Neural progenitor cell (in vitro differentiated cells): ENCODE measurements around the gene CCDC183. TPM values are rescaled to one million over a fixed set of nuclear protein-coding genes. Genes with fewer than 3 reads are reported as not detected.
"Not testable (repeated sequence)": the region's sequence is repeated elsewhere in the genome, so short reads cannot be mapped to it uniquely, and the experiment has no call there.

Experiments
- DNase-seq: peaks from one replicate; pipeline ENCODE4 v3.0.0-alpha.2; 2016; ENCODE audit warnings: low spot score
- H2AFZ ChIP-seq: fragments of 200-600 bp; sonication (generic); replicated peaks from 2 replicates; pipeline ENCODE4 v1.6.1; 2016; ENCODE audit warnings: antibody characterized with exemption
- H3F3A ChIP-seq: fragments of 200-600 bp; sonication (generic); 2 replicates; pipeline ENCODE4 v1.6.1; 2016; ENCODE audit warnings: antibody characterized with exemption, low read depth
- H3K27ac ChIP-seq: fragments of 200-600 bp; sonication (generic); 2 replicates; pipeline ENCODE4 v1.5.1; 2016; ENCODE audit warnings: mild to moderate bottlenecking
- H3K27me3 ChIP-seq: fragments of 200-600 bp; sonication (generic); 2 replicates; pipeline ENCODE4 v1.6.1; 2016; ENCODE audit warnings: mild to moderate bottlenecking, moderate library complexity
- H3K36me3 ChIP-seq: fragments of 200-600 bp; sonication (generic); 2 replicates; pipeline ENCODE4 v1.5.1; 2016
- H3K4me1 ChIP-seq: fragments of 200-600 bp; sonication (generic); 2 replicates; pipeline ENCODE4 v1.6.1; 2016; ENCODE audit warnings: mixed run types
- H3K4me2 ChIP-seq: fragments of 200-600 bp; sonication (generic); 2 replicates; pipeline ENCODE4 v1.6.1; 2016
- H3K4me3 ChIP-seq: fragments of 200-600 bp; sonication (generic); 2 replicates; pipeline ENCODE4 v1.5.1; 2016
- H3K79me2 ChIP-seq: fragments of 200-600 bp; sonication (generic); 2 replicates; pipeline ENCODE4 v1.6.1; 2016; ENCODE audit warnings: low read depth
- H3K9ac ChIP-seq: fragments of 200-600 bp; sonication (generic); 2 replicates; pipeline ENCODE4 v1.6.1; 2016
- H3K9me3 ChIP-seq: fragments of 200-600 bp; sonication (generic); 2 replicates; pipeline ENCODE4 v1.5.1; 2016; ENCODE audit warnings: low read depth
- H4K20me1 ChIP-seq: fragments of 200-600 bp; sonication (generic); 2 replicates; pipeline ENCODE4 v1.6.1; 2016; ENCODE audit warnings: low read depth
- H3K27ac Mint-ChIP-seq: 3 replicates; pipeline ENCODE4 v1.8.0; 2021; ENCODE audit warnings: mixed read lengths
- H3K27me3 Mint-ChIP-seq: 2 replicates; pipeline ENCODE4 v1.8.0; 2022; ENCODE audit warnings: low read depth, mild to moderate bottlenecking, inconsistent platforms, moderate library complexity, mixed read lengths; ENCODE audit not compliant: insufficient read depth
- H3K36me3 Mint-ChIP-seq: 3 replicates; pipeline ENCODE4 v1.8.0; 2021; ENCODE audit warnings: mixed read lengths
- H3K4me1 Mint-ChIP-seq: 3 replicates; pipeline ENCODE4 v1.8.0; 2021; ENCODE audit warnings: mixed read lengths
- H3K4me3 Mint-ChIP-seq: 3 replicates; pipeline ENCODE4 v1.8.0; 2021; ENCODE audit warnings: mild to moderate bottlenecking, moderate library complexity, mixed read lengths
- H3K9me3 Mint-ChIP-seq: 3 replicates; pipeline ENCODE4 v1.8.0; 2020; ENCODE audit warnings: mixed read lengths
- CTCF ChIP-seq: fragments of 200-600 bp; sonication (generic); IDR thresholded peaks from 2 replicates; pipeline ENCODE4 v1.5.1; 2017; ENCODE audit warnings: antibody characterized with exemption, mild to moderate bottlenecking
- EZH2 ChIP-seq: fragments of 200-600 bp; sonication (generic); IDR thresholded peaks from 2 replicates; pipeline ENCODE4 v1.6.1; 2017; ENCODE audit warnings: antibody characterized with exemption, mild to moderate bottlenecking, moderate library complexity
- EZH2phosphoT487 ChIP-seq: fragments of 200-600 bp; sonication (generic); IDR thresholded peaks from 2 replicates; pipeline ENCODE4 v1.6.1; 2017; ENCODE audit warnings: antibody characterized with exemption
- total RNA-seq: library from RNA; depleted of rRNA; stranded (reverse); fragments of >200 nt; gene quantifications from 2 replicates; pipeline ENCODE4 v1.2.3, GENCODE V29; 2015; ENCODE audit warnings: low replicate concordance

Gene CCDC183
- total RNA-seq, 1 donor from 2014 or later, result 0.84 TPM

- Histone ChIP-seq H3K4me1 (peaks cover 18% of the 10 kb centered on the region), H3K36me3 (no peaks in the 10 kb centered on the region), H4K20me1 (peaks cover 10% of the 10 kb centered on the region), H3K27me3 (peaks cover 20% of the 10 kb centered on the region), H3K4me3 (no peak overlapping the region), H3K9me3 (no peaks in the 10 kb centered on the region), H3K9ac (no peak overlapping the region), H3K79me2 (no peaks in the 10 kb centered on the region), H3F3A (peaks cover 20% of the 10 kb centered on the region), H2AFZ (no peak overlapping the region), H3K27ac (no peak overlapping the region), H3K4me2 (no peak overlapping the region)
- TF ChIP-seq EZH2 (no peak), EZH2phosphoT487 (no peak), CTCF (peak; percentile 89)
- no peak overlapping the region for H3K27ac Mint-ChIP-seq
- H3K27me3 Mint-ChIP-seq, result peaks cover 6% of the 10 kb centered on the region
- peak overlapping the region; percentile 4 for H3K4me3 Mint-ChIP-seq
- peak; percentile 91 for DNase-seq
- H3K4me1 Mint-ChIP-seq, result peaks cover 33% of the 10 kb centered on the region
- H3K9me3 Mint-ChIP-seq, result no peaks in the 10 kb centered on the region
- H3K36me3 Mint-ChIP-seq, result no peaks in the 10 kb centered on the region
Observed at GRCh38 chr9:136787690-136788400, 8.3 kb upstream of the CCDC183 start.

GRCh38 chr9:136788644-136789522 lies 7.3 kb upstream of the CCDC183 start:
- H3K36me3 ChIP-seq, H3K4me3 Mint-ChIP-seq, H3K27me3 Mint-ChIP-seq, H3K36me3 Mint-ChIP-seq, H3K9ac ChIP-seq, H3K9me3 ChIP-seq, H3K79me2 ChIP-seq, H3K4me3 ChIP-seq, H3K27ac ChIP-seq, H3K9me3 Mint-ChIP-seq: not testable (repeated sequence)
- H3K27me3 ChIP-seq, result peaks cover 16% of the 10 kb centered on the region
- H3K4me2 ChIP-seq, result peak overlapping the region; percentile 6
- peaks cover 18% of the 10 kb centered on the region for H3K4me1 ChIP-seq
- peak overlapping the region; percentile 36 for H2AFZ ChIP-seq
- peaks cover 10% of the 10 kb centered on the region for H4K20me1 ChIP-seq
- Mint-ChIP-seq H3K4me1 (peaks cover 33% of the 10 kb centered on the region), H3K27ac (peak overlapping the region; percentile 1)
- peak; percentile 42 for DNase-seq
- peaks cover 20% of the 10 kb centered on the region for H3F3A ChIP-seq

GRCh38 chr9:136789523-136789937 lies 6.6 kb upstream of the CCDC183 start:
- Mint-ChIP-seq H3K4me1 (peaks cover 33% of the 10 kb centered on the region), H3K36me3 (peaks cover 1% of the 10 kb centered on the region)

More at GRCh38 chr9:136789523-136789937, 6.6 kb upstream of the CCDC183 start:
- no peak for DNase-seq
- Histone ChIP-seq H4K20me1 (peaks cover 10% of the 10 kb centered on the region), H3K79me2 (no peaks in the 10 kb centered on the region), H3K9me3 (no peaks in the 10 kb centered on the region), H3K27ac (peak overlapping the region; percentile 13), H2AFZ (peak overlapping the region; percentile 36), H3K9ac (no peak overlapping the region), H3K36me3 (no peaks in the 10 kb centered on the region), H3F3A (peaks cover 20% of the 10 kb centered on the region), H3K4me3 (no peak overlapping the region), H3K4me2 (peak overlapping the region; percentile 6), H3K27me3 (peaks cover 16% of the 10 kb centered on the region), H3K4me1 (peaks cover 18% of the 10 kb centered on the region)
- Mint-ChIP-seq H3K9me3 (no peaks in the 10 kb centered on the region), H3K4me3 (no peak overlapping the region), H3K27ac (peak overlapping the region; percentile 25), H3K27me3 (peaks cover 6% of the 10 kb centered on the region)
- TF ChIP-seq EZH2phosphoT487, result no peak
- TF ChIP-seq CTCF, result no peak
- no peak for TF ChIP-seq EZH2
